IMR-90 (cell line): ENCODE data around the gene NXNL2. TPM values are rescaled to one million over a fixed set of nuclear protein-coding genes. Genes with fewer than 3 reads are reported as not detected.

ENCODE experiments used
- RFX5 ChIP-seq: IDR thresholded peaks from 2 replicates; pipeline ENCODE4 v1.8.0; 2012; ENCODE audit warnings: low read depth, mild to moderate bottlenecking, low read length, moderate library complexity
- polyA plus RNA-seq, 3 experiments: library from polyadenylated mRNA; depleted of rRNA; stranded (reverse); fragments of >200 nt; gene quantifications; 2 replicates each; pipeline ENCODE4 v1.2.3, GENCODE V29; 2012; ENCODE audit warnings: low replicate concordance in 1 of 3
- total RNA-seq: library from RNA; depleted of rRNA; stranded (reverse); fragments of >200 nt; gene quantifications from 2 replicates; pipeline ENCODE4 v1.2.3, GENCODE V29; 2012
- TF ChIP-seq, protein P1 (sequence below): fragments of 150-350 bp; IDR thresholded peaks from 2 replicates; pipeline ENCODE4 v1.6.1; 2016; ENCODE audit warnings: low read depth, mild to moderate bottlenecking, low read length, moderate library complexity, borderline replicate concordance

Gene NXNL2
- total and polyA plus RNA-seq, 2 of the 4 experiments (the other 2 are of a cell fraction), result 3.2 to 6.4 TPM

DNA sequence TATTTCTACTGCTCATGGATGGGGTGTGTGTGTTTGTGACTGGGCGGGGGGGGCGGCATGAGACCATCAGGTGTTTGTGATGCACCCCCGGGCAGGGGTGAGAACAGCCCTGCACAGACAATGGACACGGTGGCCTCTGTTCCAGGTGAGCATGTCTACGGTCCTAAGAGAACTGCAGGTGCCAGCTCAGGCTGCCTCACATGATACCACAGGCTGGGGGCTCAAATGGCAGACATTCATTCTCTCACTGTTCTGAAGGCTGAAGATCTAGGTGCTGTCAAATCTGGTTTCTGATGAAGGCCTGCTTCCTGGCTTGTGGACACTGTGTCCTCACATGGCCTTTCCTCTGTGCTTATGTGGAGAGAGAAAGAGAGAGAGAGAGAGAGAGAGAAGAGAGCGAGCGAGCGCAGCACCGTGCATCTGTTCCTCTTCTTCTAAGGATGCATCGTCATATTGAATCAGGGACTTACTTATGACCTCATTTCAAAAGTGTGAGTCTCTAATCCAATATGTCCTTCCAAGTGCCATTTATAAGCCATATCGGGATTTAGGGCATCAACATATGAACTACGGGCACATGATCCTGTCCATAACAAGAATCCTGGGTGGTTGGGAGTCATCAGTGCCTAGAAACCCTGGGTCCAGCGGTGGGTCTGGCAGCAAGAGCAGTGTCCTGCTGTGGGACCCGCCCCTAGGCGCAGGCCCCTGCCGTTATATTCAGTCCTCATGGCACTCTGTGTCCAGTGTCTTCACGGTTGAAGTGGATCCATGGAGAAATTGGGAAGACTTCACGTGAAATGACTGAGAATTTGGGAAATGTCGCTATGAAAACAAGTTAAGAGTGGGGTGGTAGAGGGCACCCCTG lies 42.5 kb downstream of the NXNL2 start (continued):
- TF ChIP-seq, protein P1, sequence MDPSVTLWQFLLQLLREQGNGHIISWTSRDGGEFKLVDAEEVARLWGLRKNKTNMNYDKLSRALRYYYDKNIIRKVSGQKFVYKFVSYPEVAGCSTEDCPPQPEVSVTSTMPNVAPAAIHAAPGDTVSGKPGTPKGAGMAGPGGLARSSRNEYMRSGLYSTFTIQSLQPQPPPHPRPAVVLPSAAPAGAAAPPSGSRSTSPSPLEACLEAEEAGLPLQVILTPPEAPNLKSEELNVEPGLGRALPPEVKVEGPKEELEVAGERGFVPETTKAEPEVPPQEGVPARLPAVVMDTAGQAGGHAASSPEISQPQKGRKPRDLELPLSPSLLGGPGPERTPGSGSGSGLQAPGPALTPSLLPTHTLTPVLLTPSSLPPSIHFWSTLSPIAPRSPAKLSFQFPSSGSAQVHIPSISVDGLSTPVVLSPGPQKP, result no peak
- TF ChIP-seq RFX5, result no peak
